K562 (cell line): ENCODE results near the gene PRIM1. TPM values are rescaled to one million over a fixed set of nuclear protein-coding genes. Genes with fewer than 3 reads are reported as not detected.

Experiments
- ATAC-seq: fragments of 200-7000 bp; cut with Tn5 transposase; 3 replicates; pipeline ENCODE4 v1.9.1; 2020; ENCODE audit warnings: moderate library complexity
- BruUV-seq: library from RNA; stranded (reverse); fragments of 400-500 nt; replicated peaks from 2 replicates; lab custom pipeline; 2021; lab: Mats Ljungman, UMichigan
- CTCF ChIA-PET: fragments of 300-600 bp; formaldehyde crosslinking; extraction: SDS; loops from one replicate; lab custom pipeline; 2021; ENCODE audit warnings: low intra/inter-chr PET ratio; lab: Yijun Ruan, JAX
- POLR2A ChIA-PET: fragments of 300-600, 350-650 bp; sonication (Branson Sonifier 250); formaldehyde crosslinking; extraction: SDS; loops from one replicate; lab custom pipeline; 2021; ENCODE audit warnings: antibody characterized with exemption, inconsistent platforms; lab: Yijun Ruan, JAX
- DNase-seq, 4 experiments: peaks; one replicate each; pipeline versions ENCODE4 v3.0.0 to v3.0.0-alpha.2; 2011 to 2018; ENCODE audit warnings: low spot score in 3 of 4, mixed read lengths in 3 of 4; ENCODE audit errors: extremely low read depth in 1 of 4
- FAIRE-seq: peaks from 2 replicates; lab custom pipeline; 2011; peaks lifted over from hg19 to GRCh38; lab: Jason Lieb, UNC
- H2AFZ ChIP-seq: 2 replicates; pipeline ENCODE4 v1.6.0; 2011; ENCODE audit warnings: low read depth, low read length, control low read depth, inconsistent platforms
- H3K27ac ChIP-seq: fragments of 200-600 bp; 3 replicates; pipeline ENCODE4 v1.8.0; 2011; ENCODE audit warnings: low read depth, mild to moderate bottlenecking, control low read depth, inconsistent platforms, low read length, moderate library complexity, mixed read lengths; ENCODE audit errors: extremely low read depth
- H3K27me3 ChIP-seq, 2 experiments: fragments of 300-600 bp in 1 of 2; 2 replicates in 1 of 2; 3 replicates in 1 of 2; pipeline versions ENCODE4 v1.6.0 to v1.8.0; 2011; ENCODE audit warnings: inconsistent platforms in 2 of 2, low read length in 2 of 2, mild to moderate bottlenecking in 1 of 2, mixed read lengths in 1 of 2, moderate library complexity in 1 of 2; ENCODE audit not compliant: control insufficient read depth in 2 of 2, insufficient read depth in 2 of 2
- H3K36me3 ChIP-seq: fragments of 300-600 bp; 3 replicates; pipeline ENCODE4 v1.8.0; 2011; ENCODE audit warnings: mild to moderate bottlenecking, low read length, inconsistent platforms; ENCODE audit not compliant: control insufficient read depth, insufficient read depth
- H3K4me1 ChIP-seq, 2 experiments: fragments of 200-600 bp in 1 of 2; replicated peaks in 1 of 2; 2 replicates in 1 of 2; 3 replicates in 1 of 2; pipeline versions ENCODE4 v1.5.1 to v1.8.0; 2011; ENCODE audit warnings: inconsistent platforms in 2 of 2, low read length in 2 of 2, mild to moderate bottlenecking in 1 of 2, mixed read lengths in 1 of 2, moderate library complexity in 1 of 2; ENCODE audit not compliant: control insufficient read depth in 2 of 2, insufficient read depth in 2 of 2
- H3K4me2 ChIP-seq: 2 replicates; pipeline ENCODE4 v1.6.1; 2011; ENCODE audit warnings: low read length, control low read depth, inconsistent platforms, mixed read lengths; ENCODE audit not compliant: insufficient read depth
- H3K4me3 ChIP-seq: fragments of 200-600 bp; sonication (generic), shearing (Covaris generic); 2 replicates; pipeline ENCODE4 v1.5.1; 2016; ENCODE audit warnings: control low read depth, inconsistent platforms
- H3K79me2 ChIP-seq: fragments of 200-600 bp; 3 replicates; pipeline ENCODE4 v1.8.0; 2011; ENCODE audit warnings: low read length, inconsistent platforms; ENCODE audit not compliant: control insufficient read depth, insufficient read depth
- H3K9ac ChIP-seq, 2 experiments: 2 replicates each; pipeline versions ENCODE4 v1.6.0 to v1.6.1; 2011; ENCODE audit warnings: low read depth in 2 of 2, low read length in 2 of 2, control low read depth in 1 of 2, inconsistent platforms in 1 of 2, mild to moderate bottlenecking in 1 of 2, mixed read lengths in 1 of 2; ENCODE audit not compliant: insufficient read depth in 1 of 2
- H3K9me1 ChIP-seq: one replicate; pipeline ENCODE4 v1.6.0; 2011; ENCODE audit warnings: inconsistent platforms, mild to moderate bottlenecking, low read length, moderate library complexity; ENCODE audit not compliant: control insufficient read depth, insufficient read depth
- H3K9me3 ChIP-seq: replicated peaks from 2 replicates; pipeline ENCODE4 v1.5.1; 2011; ENCODE audit warnings: low read depth, low read length, inconsistent platforms; ENCODE audit not compliant: control insufficient read depth, insufficient read depth
- H4K20me1 ChIP-seq: replicated peaks from 2 replicates; pipeline ENCODE4 v1.6.1; 2011; ENCODE audit warnings: low read length, inconsistent platforms, mixed read lengths; ENCODE audit not compliant: control insufficient read depth, insufficient read depth
- NR2C1 ChIP-seq, 2 experiments: fragments of 450-650 bp; IDR thresholded peaks; 2 replicates each; pipeline ENCODE4 v1.6.1; 2017; ENCODE audit warnings: mild to moderate bottlenecking in 2 of 2, antibody characterized with exemption in 1 of 2, inconsistent platforms in 1 of 2, missing compliant biosample characterization in 1 of 2, missing genetic modification characterization in 1 of 2
- SRSF9 ChIP-seq: fragments of 200-400 bp; formaldehyde crosslinking; IDR thresholded peaks from 2 replicates; pipeline ENCODE4 v1.6.1; 2017; ENCODE audit warnings: low read depth, low read length, borderline replicate concordance
- STAG1 ChIP-seq: sonication (generic); formaldehyde crosslinking; IDR thresholded peaks from 2 replicates; pipeline ENCODE4 v1.5.0; 2020; ENCODE audit warnings: missing genetic modification reagents, borderline replicate concordance
- ZNF589 ChIP-seq: fragments of 200-800 bp; sonication (Bioruptor generic); IDR thresholded peaks from 2 replicates; pipeline ENCODE4 v1.6.1; 2016; ENCODE audit warnings: low read depth, missing genetic modification characterization, missing compliant biosample characterization
- ZNF79 ChIP-seq: fragments of 250-450 bp; sonication (Bioruptor Pico); IDR thresholded peaks from 2 replicates; pipeline ENCODE4 v1.4.0; 2020; ENCODE audit warnings: low read depth, mild to moderate bottlenecking, moderate library complexity
- WGBS: fragments of 100-300 bp; shearing (Covaris generic); methylation state at CpG from one replicate; pipeline ENCODE4 v1.1.6; 2016; ENCODE audit warnings: low coverage, mixed read lengths; ENCODE audit not compliant: insufficient coverage; ENCODE audit errors: missing lambda C conversion rate; 5-methylcytosine and 5-hydroxymethylcytosine counted together
- in situ Hi-C: fragments of 300-500 bp; cut with MboI; formaldehyde crosslinking; loops from 4 replicates; pipeline ENCODE4 v1.15.0; 2018; ENCODE audit warnings: inconsistent platforms, mixed read lengths
- intact Hi-C: fragments of 100-400 bp; cut with micrococcal nuclease; formaldehyde crosslinking; loops from 2 replicates; pipeline ENCODE4 v1.14.2; 2022
- polyA plus RNA-seq, 8 experiments: library from polyadenylated mRNA; depleted of rRNA in 4 of 8; stranded (reverse) in 5 of 8; unstranded in 3 of 8; fragments of >200 nt; fragmentation: Nextera tagmentation in 2 of 8; fragmentation: Illumina TruSeq in 1 of 8; extraction: Ambion mirVana in 2 of 8; extraction: Trizol in 1 of 8; gene quantifications; 2 replicates each; pipeline versions ENCODE4 v1.2.1 to v1.2.3, GENCODE V29; 2011 to 2014; ENCODE audit warnings: inconsistent platforms in 1 of 8, missing spikeins in 1 of 8
- total RNA-seq, 7 experiments: library from RNA; depleted of rRNA in 6 of 7; stranded (reverse); fragments of >200 nt in 6 of 7; fragmentation: Illumina TruSeq in 2 of 7; extraction: Trizol in 2 of 7; gene quantifications; 2 replicates each; pipeline versions ENCODE4 v1.2.1 to v1.2.3, GENCODE V29; 2011 to 2021; ENCODE audit warnings: low replicate concordance in 1 of 7
- TF ChIP-seq, protein P1 (sequence below), 2 experiments: fragments of 450-650 bp in 1 of 2; sonication (generic) in 1 of 2; formaldehyde crosslinking in 1 of 2; IDR thresholded peaks in 1 of 2; conservative IDR thresholded peaks in 1 of 2; 2 replicates each; pipeline versions ENCODE4 v1.6.1 to v1.8.1; 2016 to 2023; ENCODE audit warnings: mild to moderate bottlenecking in 2 of 2, moderate library complexity in 2 of 2, inconsistent platforms in 1 of 2, missing genetic modification reagents in 1 of 2

Gene PRIM1
- total and polyA plus RNA-seq, 9 of the 15 experiments (the other 6 are each of a cell fraction or from before 2014, with no cell fraction given), result 67.2 to 179 (median 140) TPM

DNA sequence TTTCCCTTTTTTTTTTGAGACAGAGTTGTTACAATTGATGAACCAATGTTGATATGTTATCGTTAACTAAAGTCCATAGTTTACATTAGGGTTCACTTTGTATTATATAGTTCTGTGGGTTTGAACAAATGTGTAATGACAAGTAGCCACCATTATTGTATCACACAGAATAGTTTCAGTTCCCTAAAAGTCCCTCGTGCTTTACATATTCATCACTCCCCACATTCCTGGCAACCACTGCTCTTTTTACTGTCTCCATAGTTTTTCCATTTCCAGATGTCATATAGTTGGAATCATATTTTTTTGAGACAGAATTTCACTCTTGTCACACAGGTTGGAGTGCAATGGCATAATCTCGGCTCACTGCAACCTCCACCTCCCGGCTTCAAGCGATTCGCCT is 23.5 kb upstream of the PRIM1 start (continued):
- TF ChIP-seq NR2C1 (IDR thresholded peaks at IDR 0.05), result no peak
- TF ChIP-seq NR2C1 (tag; IDR thresholded peaks at IDR 0.05), result no peak
- TF ChIP-seq ZNF79 (CRISPR knock-in tag), result no peak
- TF ChIP-seq STAG1, result no peak
- no peak for TF ChIP-seq SRSF9

DNA sequence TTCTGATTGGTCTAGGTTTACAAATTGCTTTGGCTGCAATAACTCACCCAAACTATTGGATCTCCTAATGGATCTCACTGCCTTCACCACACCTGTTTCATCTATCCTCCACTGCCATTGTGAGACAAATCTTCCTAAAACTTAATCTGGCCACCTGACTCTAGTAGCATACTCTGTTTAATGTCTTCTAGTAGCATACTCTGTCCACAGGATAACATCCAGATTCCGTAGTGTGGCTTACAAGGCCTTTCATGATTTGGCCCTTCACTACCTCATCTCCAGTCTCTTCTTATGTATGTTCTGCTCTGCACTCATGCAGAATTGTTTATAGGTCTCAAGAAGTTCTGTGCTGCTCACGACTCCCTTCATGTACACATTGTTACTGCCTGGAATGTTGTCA is 21.0 kb upstream of the PRIM1 start:
- Histone ChIP-seq H3K79me2 (no peaks in the 10 kb centered on the region), H3K4me3 (no peak overlapping the region), H3K4me2 (no peak overlapping the region), H3K36me3 (no peaks in the 10 kb centered on the region), H3K27ac (no peak overlapping the region), H3K9me3 (no peaks in the 10 kb centered on the region), H2AFZ (peak overlapping the region; percentile 56; the same call in 1 of the 2 replicates), H3K9ac (no peak overlapping the region), H3K27me3 (no peaks in the 10 kb centered on the region), H4K20me1 (no peaks in the 10 kb centered on the region), H3K9me1 (no peaks in the 10 kb centered on the region), H3K4me1 (no peaks in the 10 kb centered on the region; a peak in 1 of 5 replicates)
- FAIRE-seq (no peak), ATAC-seq (no peak), DNase-seq (no peak)
- CTCF ChIA-PET, result no interaction called here
- TF ChIP-seq, protein P1, sequence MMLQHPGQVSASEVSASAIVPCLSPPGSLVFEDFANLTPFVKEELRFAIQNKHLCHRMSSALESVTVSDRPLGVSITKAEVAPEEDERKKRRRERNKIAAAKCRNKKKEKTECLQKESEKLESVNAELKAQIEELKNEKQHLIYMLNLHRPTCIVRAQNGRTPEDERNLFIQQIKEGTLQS (IDR thresholded peaks at IDR 0.05), result no peak
- TF ChIP-seq, protein P1 (CRISPR knock-in tag; conservative IDR thresholded peaks at IDR 0.05), result no peak
- no peak for TF ChIP-seq ZNF589 (CRISPR knock-in tag)
- WGBS, result 30% methylated on average over 2 of the region's 2 CpGs
- POLR2A ChIA-PET, result no interaction called here
- intact Hi-C loops (no loop called here), in situ Hi-C loops (no loop called here)
- no TSS peak for BruUV-seq
